H1 (cell line): ENCODE results near the gene CAMK2B. TPM values are rescaled to one million over a fixed set of nuclear protein-coding genes. Genes with fewer than 3 reads are reported as not detected.

Source experiments
- ATF2 ChIP-seq: IDR thresholded peaks from 2 replicates; pipeline ENCODE4 v1.6.1; 2012; ENCODE audit warnings: low read length, inconsistent platforms
- FOSL1 ChIP-seq: IDR thresholded peaks from 2 replicates; pipeline ENCODE4 v1.6.1; 2011; ENCODE audit warnings: mild to moderate bottlenecking, low read depth, low read length, moderate library complexity; ENCODE audit not compliant: insufficient read depth
- SIX5 ChIP-seq: IDR thresholded peaks from 2 replicates; pipeline ENCODE4 v1.6.1; 2011; ENCODE audit warnings: mild to moderate bottlenecking, low read depth, low read length
- TAF1 ChIP-seq: IDR thresholded peaks from 2 replicates; pipeline ENCODE4 v1.6.1; 2011; ENCODE audit warnings: mild to moderate bottlenecking, low read depth, low read length
- TEAD4 ChIP-seq: IDR thresholded peaks from 2 replicates; pipeline ENCODE4 v1.6.1; 2012; ENCODE audit warnings: low read depth, low read length, inconsistent platforms, mixed read lengths
- polyA plus RNA-seq, 7 experiments: library from polyadenylated mRNA; depleted of rRNA in 3 of 7; stranded (reverse) in 5 of 7; unstranded in 2 of 7; fragments of >200 nt in 5 of 7; fragments of 200-250 nt in 2 of 7; gene quantifications; 1 replicate in 5 of 7; 2 replicates in 1 of 7; 4 replicates in 1 of 7; pipeline versions ENCODE4 v1.2.1 to v1.2.3, GENCODE V29; 2011 to 2013; ENCODE audit warnings: missing spikeins in 2 of 7, mixed read lengths in 2 of 7
- total RNA-seq: library from RNA; stranded (reverse); fragmentation: NEBNext Ultra II Directional; extraction: Animal tissue kit (Norgen Biotek cat#: 25700); gene quantifications from 2 replicates; pipeline ENCODE4 v1.2.1, GENCODE V29; 2021

The CAMK2B gene
- total and polyA plus RNA-seq, 2 of the 8 experiments (the other 6 are each of a cell fraction or from before 2014, with no cell fraction given), result 0.05 to 0.15 TPM

GRCh38 chr7:44327981-44328380, 2.6 kb upstream of the CAMK2B start (continued):
- TF ChIP-seq ATF2 (no peak), TAF1 (no peak), TEAD4 (no peak), FOSL1 (no peak), SIX5 (no peak)
